Ascending aorta (tissue), 2 donors: ENCODE data around the gene ARHGAP15. TPM values are rescaled to one million over a fixed set of nuclear protein-coding genes. Genes with fewer than 3 reads are reported as not detected.

Experiments used
- DNase-seq, 2 donors: peaks; one replicate each; pipeline ENCODE4 v3.0.0-alpha.2; 2019; ENCODE audit warnings: low spot score in 2 of 2
- H3K27ac ChIP-seq, 2 donors: fragments of 200-600 bp; sonication (generic); one replicate each; pipeline ENCODE4 v1.5.1; 2016 to 2017; ENCODE audit warnings: mild to moderate bottlenecking in 1 of 2
- H3K27me3 ChIP-seq: fragments of 200-600 bp; sonication (generic); one replicate; pipeline ENCODE4 v1.5.1; 2017
- H3K36me3 ChIP-seq, 2 donors: fragments of 200-600 bp; sonication (generic); one replicate each; pipeline ENCODE4 v1.5.1; 2016
- H3K4me1 ChIP-seq, 2 donors: fragments of 200-600 bp; sonication (generic); one replicate each; pipeline ENCODE4 v1.5.1; 2016 to 2017; ENCODE audit warnings: mild to moderate bottlenecking in 1 of 2
- H3K4me3 ChIP-seq, 2 donors: fragments of 200-600 bp; sonication (generic); one replicate each; pipeline ENCODE4 v1.5.1; 2016 to 2017; ENCODE audit warnings: mild to moderate bottlenecking in 1 of 2
- H3K9me3 ChIP-seq, 2 donors: fragments of 200-600 bp; sonication (generic); one replicate each; pipeline ENCODE4 v1.5.1; 2016
- CTCF ChIP-seq, 3 experiments: fragments of 200-600 bp in 2 of 3; fragments of 450-650 bp in 1 of 3; sonication (generic) in 2 of 3; IDR thresholded peaks; one replicate each; pipeline ENCODE4 v1.5.1; 2016 to 2019; ENCODE audit warnings: antibody characterized with exemption in 3 of 3, mild to moderate bottlenecking in 1 of 3, moderate library complexity in 1 of 3
- intact Hi-C: fragments of 100-400 bp; cut with DNase I; formaldehyde crosslinking; loops from one replicate; pipeline ENCODE4 v1.15.1; 2023
- total RNA-seq: library from RNA; depleted of rRNA; stranded (reverse); fragments of >200 nt; gene quantifications from one replicate; pipeline ENCODE4 v1.1.0, GENCODE V29; 2016

Gene ARHGAP15
- total RNA-seq, 1 donor from 2014 or later = 1.4 TPM

DNA sequence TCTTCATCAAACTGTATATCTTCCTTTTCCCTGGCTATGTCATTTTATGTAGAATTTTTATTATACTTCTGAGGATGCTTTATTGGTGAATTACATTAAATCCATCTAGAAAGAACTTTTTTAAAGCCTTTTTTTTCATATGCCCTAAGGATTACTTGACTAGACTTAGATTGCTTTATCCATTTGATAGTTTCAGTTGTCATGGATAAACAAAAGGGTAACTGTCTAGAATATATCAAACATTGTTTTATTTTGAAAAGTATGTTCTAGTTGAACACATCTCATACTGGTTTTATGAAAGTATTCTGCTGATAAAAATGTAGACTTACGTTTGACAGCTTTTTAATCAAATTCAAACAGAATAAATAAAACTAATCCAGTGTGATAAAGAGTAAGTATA, 639.8 kb downstream of the ARHGAP15 start:
- no peak for DNase-seq
- intact Hi-C loops = no loop called here
- no peak overlapping the region for H3K27ac ChIP-seq

GRCh38 chr2:143771939-143772338, 642.7 kb downstream of the ARHGAP15 start:
- Histone ChIP-seq H3K4me1 (no peaks in the 10 kb centered on the region), H3K27me3 (no peaks in the 10 kb centered on the region), H3K4me3 (no peak overlapping the region), H3K9me3 (no peaks in the 10 kb centered on the region), H3K27ac (no peak overlapping the region), H3K36me3 (no peaks in the 10 kb centered on the region)
- no peak for TF ChIP-seq CTCF (IDR thresholded peaks at IDR 0.05)
- no peak for DNase-seq
- intact Hi-C loops = no loop called here

More for the DNA sequence above, 639.8 kb downstream of the ARHGAP15 start:
- no peaks in the 10 kb centered on the region for H3K27me3 ChIP-seq
- H3K4me1 ChIP-seq = no peaks in the 10 kb centered on the region
- H3K36me3 ChIP-seq = no peaks in the 10 kb centered on the region
- H3K9me3 ChIP-seq = no peaks in the 10 kb centered on the region
- H3K4me3 ChIP-seq = no peak overlapping the region
- no peak for TF ChIP-seq CTCF (IDR thresholded peaks at IDR 0.05)

DNA sequence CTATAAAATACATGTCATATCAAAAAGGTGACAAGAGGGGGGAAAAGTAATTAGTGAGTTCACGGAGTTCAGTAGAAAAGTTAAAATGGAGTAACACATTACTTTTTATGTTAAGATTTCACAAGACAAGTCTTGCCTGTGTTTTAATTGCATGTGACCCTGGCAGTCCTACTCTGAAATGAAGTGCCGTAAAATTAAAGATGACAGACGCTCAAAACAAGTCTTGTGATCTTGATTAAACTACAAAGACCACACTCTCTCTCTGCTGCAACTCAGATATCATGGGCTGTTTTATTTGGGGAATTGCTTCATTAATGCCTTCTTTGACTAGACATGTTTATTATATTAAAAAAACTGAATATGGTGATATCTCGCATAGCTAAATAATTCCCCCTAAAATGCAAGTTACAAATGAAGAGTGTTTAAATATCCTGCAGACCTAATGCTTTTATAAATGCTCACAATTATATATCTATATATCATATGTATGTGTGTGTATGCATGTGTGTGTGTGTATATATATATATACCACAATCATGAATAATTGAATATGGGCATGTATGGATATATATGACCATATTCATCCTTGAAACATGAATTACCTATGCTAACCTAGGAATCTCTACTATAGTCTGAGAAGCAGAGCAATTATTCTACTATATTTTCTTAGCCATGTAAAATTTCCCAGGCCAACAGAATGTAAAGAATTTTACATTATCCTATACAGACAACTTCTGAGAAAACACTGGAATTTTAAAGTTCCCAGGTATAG, 647.5 kb downstream of the ARHGAP15 start:
- H3K4me1 ChIP-seq = no peaks in the 10 kb centered on the region
- H3K4me3 ChIP-seq = no peak overlapping the region
- no peaks in the 10 kb centered on the region for H3K9me3 ChIP-seq
- no peaks in the 10 kb centered on the region for H3K36me3 ChIP-seq
- no peak overlapping the region for H3K27ac ChIP-seq
- intact Hi-C loops = no loop called here
- no peaks in the 10 kb centered on the region for H3K27me3 ChIP-seq
- no peak for DNase-seq
- TF ChIP-seq CTCF (IDR thresholded peaks at IDR 0.05) = no peak

DNA sequence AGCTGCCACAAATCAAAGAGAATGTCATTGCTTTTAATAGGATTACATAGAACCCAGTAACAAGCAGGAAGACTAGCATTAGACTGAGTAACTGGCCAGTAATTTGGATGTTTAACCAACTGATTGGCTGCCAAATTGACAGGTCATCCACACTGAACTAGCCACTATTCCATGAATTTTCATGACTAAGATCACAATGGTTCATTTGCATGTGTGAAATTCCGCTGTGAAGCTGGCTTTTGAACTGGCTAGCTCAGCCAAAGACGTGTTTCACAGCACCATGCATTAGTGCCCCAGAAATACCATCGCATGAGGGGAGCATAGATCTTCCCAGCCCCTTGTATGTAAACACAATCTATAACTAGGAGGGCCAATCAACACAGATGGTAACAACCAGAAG, 649.8 kb downstream of the ARHGAP15 start:
- no peak for TF ChIP-seq CTCF (IDR thresholded peaks at IDR 0.05)
- H3K27me3 ChIP-seq = no peaks in the 10 kb centered on the region
- no peaks in the 10 kb centered on the region for H3K36me3 ChIP-seq
- no peak overlapping the region for H3K4me3 ChIP-seq
- H3K27ac ChIP-seq = no peak overlapping the region
- intact Hi-C loops = no loop called here
- no peak for DNase-seq
- no peaks in the 10 kb centered on the region for H3K4me1 ChIP-seq
- no peaks in the 10 kb centered on the region for H3K9me3 ChIP-seq

GRCh38 chr2:143786026-143786765, 657.0 kb downstream of the ARHGAP15 start:
- H3K36me3 ChIP-seq = no peaks in the 10 kb centered on the region
- H3K9me3 ChIP-seq = no peaks in the 10 kb centered on the region
- no peak overlapping the region for H3K27ac ChIP-seq
- H3K4me3 ChIP-seq = no peak overlapping the region
- no peaks in the 10 kb centered on the region for H3K4me1 ChIP-seq
- intact Hi-C loops = no loop called here
- TF ChIP-seq CTCF (IDR thresholded peaks at IDR 0.05) = no peak
- DNase-seq = no peak
- H3K27me3 ChIP-seq = no peaks in the 10 kb centered on the region
